NCI-H1417 (cell line): ENCODE data around the gene ACTN3.
A peak's percentile ranks its signal among the peaks of the same experiment; 100 is the strongest.

ENCODE experiments used
- DNase-seq, 3 experiments: peaks; one replicate each; lab custom pipeline; 2025; lab: John Stamatoyannopoulos, UW

The ACTN3 gene

DNA sequence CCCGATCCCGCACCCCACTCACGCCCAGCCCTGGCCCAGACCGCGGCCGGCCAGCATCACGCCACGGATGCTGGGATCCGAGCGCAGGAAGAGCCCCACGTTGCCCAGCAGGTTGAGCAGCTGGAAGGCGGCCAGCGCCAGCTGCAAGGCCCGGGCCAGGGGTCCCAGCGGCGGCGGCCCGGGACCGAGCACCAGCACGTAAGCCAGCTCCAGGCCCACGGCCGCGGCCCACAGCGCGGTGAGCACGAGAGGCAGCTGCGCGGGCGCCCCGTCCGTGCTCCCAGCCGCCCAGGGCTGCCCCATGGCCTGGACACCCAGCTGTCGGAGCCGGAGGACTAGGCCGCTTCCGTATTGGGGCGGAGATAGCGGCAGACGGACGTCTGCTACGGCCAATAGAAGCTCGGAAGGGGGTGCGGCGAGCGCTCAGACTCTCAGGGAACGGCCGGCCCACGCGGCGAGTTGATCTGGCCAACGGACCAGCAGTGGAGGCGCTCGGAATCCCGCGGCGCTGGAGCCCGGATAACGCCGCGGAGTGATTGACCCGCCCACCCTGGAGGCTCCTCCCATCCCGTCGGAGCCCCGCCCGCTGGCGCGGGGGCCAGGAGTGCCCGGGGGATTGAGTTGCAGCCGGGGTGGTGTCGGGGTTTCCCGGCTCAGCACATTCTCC, 869 bp upstream of the ACTN3 start, which contains the start of gene ZDHHC24:
Gene ZDHHC24 (minus strand): TSS at position 348 of the 667 bp plus-strand sequence. CDS start 45 bp downstream, at position 303.
- DNase-seq, result peak; percentile 96 to 98 (median 97)

DNA sequence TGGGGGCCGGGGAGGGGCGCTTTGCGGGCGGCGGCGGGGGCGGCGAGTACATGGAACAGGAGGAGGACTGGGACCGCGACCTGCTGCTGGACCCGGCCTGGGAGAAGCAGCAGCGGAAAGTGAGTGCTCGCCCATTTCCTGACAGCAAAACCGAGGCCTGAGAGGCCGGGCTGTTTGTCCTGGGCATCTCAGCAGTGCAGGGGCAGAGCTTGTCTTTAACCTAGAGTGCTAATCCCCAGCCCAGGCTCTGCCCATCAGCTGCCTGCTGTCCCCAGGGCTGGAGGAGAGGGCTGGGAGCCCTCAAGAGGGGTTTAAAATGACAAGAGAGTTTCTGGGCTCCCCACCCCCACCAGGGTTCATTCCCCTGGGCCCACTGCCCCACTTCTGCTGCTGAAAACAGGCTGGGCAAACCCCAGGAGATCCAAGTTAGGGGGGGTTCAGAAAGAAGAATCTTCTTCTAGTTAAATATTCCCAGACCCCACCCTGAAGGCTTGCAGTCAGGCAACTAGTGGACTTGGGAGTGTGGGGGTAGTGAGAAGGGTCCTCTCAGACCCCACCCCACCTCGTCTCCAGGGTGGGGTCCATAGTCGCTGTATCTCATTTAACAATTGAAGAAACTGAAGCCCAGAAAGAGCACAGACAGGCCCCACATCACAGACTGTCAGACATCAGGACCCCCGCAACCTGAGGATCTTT, 411 bp downstream of the ACTN3 start:
- DNase-seq, result no peak

DNA sequence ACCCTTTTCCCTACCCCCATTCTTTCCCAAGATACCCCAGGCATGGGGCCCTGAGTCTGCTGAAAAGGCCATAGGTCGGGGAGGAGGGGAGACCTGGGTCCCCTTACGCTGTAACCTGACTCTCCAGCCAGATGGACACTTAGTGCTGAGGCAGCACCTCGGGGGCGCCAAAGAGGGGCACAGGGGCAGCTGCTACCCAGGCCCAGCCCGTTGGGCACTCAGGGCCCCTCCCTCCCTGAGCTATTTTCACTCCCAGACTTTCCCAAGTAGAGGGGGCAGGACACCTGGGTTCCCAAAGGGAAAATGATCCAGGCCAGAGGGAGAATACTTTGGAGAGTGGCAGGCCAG, 933 bp downstream of the ACTN3 start:
- no peak for DNase-seq

DNA sequence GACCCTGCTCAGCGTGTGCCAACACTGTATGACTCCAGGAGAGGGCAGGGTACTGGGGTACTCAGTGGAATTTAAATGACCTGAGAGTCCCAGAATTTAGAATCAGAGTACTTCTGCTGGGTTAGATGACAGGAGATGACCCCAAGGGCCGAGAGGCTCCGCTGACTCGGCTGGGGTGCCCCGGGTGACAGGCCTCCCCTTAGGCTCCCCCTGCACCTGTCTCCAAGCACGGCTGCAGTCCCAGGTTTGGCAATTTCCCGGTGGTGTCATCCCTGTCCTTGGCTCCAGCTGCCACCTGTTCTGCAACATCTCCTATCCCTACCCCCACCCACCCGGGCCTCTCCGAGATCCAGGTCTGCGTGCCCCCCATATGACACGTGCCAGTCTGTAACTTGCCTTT, 1.3 kb downstream of the ACTN3 start:
- no peak for DNase-seq

DNA sequence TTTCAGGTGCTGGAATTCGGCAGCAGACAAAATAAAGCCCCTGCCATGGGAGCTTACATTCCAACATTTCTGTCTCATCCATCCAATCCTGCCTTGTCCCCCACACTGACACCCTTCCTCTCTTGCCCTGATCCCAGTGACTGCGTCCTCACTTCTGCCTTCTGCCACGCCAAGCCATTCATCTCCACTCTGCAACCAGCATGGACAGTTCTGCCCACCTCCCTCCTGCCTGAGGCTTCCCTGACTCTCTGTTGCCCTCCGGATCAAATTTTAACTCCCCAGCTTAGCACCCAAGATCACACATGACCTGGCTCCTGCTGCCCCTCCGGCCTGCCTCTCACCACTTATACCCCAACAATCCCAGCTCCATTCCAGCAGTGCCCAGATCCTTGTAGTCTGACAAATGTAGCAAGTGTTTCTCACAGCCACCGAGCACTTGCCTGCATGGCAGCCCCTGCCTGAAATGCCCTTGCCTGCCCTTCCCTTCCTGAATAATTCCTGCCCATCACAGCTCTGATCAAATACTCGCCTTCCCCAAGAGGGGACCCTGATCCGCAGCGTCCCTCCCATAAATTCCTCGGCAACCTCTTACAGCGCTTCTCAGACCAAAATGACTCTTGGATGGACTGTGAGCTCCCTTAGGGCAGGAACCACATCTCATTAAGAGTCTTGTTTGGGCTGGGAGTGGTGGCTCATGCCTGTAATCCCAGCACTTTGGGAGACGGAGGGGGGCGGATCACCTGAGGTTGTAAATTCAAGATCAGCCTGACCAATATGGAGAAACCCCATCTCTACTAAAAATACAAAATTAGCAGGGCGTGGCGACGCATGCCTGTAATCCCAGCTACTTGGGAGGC, 2.3 kb downstream of the ACTN3 start:
- no peak for DNase-seq

DNA sequence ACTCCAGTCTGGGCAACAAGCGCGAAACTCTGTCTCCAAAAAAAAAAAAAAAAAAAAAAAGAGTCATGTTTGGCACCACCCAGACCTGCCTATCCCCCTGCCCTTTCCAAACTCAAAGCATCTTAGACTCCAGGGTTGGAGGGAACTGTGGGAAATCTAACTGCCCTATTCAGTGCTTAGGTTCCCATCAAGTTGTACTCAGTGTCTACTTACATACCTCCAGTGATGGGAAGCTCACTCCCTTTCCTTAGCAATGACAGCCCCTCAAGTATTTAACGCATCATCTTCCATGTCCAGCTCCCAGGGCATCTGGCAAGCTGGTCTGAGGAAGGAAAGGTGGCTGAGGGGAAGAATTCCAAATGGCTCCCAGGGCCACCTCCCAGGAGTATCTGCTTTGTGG, 3.0 kb downstream of the ACTN3 start:
- no peak for DNase-seq

DNA sequence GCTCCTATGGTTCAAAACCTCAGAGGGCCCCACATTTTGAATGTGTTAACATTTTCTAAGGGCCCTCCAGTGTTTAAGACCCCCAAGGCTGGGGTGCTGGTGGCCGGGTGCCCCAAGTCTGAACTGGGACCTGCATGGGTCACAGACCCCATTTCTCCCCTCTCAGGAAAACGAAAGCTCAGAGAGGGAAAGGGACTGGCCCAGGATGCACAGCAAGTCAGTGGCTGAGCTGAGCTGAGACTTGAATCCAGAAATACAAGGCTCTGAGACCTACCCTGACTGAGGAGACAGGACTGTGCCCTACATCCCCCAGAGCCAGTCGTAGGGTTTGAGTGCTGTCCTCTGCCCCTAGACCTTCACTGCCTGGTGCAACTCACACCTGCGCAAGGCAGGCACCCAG, 4.2 kb downstream of the ACTN3 start:
- DNase-seq, result no peak

DNA sequence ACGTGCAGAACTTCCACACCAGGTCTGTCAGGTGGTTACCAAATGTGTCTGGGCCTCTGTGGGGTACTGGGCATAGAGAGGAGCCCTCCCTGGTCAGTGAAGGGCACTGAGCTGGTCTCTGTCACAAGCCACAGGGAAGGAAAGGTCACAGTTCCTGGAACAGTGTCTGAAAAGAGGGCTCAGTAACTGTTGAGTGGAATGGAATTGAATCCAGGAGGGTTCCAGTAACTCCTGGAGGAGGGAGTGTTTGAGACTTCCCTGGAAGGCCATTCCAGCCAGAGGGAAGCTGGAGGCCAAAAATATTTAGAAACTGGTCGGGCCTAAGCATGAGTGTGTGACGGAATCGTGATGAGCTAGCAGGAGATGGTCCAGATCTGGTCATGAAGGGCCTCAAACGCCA, 7.9 kb downstream of the ACTN3 start:
- no peak for DNase-seq

DNA sequence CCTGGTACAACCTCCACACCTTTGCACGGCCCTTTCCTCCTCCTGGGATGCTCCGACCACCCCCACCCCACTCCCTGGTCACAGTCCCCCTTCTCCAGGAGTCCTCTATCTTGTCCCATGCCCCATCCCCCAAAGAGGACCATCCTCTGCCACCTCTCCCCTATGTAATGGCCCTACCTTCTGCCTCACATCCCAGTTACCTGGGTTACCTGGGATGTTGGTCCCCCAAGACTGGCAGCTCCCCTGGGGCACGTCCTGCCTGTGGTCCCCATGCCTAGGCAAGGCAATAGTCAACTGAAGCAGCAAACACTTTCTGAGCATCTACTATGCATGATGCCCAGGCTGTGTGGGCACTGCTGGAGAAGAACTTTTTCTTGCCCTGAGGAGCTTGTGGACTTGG, 8.7 kb downstream of the ACTN3 start:
- DNase-seq, result no peak

DNA sequence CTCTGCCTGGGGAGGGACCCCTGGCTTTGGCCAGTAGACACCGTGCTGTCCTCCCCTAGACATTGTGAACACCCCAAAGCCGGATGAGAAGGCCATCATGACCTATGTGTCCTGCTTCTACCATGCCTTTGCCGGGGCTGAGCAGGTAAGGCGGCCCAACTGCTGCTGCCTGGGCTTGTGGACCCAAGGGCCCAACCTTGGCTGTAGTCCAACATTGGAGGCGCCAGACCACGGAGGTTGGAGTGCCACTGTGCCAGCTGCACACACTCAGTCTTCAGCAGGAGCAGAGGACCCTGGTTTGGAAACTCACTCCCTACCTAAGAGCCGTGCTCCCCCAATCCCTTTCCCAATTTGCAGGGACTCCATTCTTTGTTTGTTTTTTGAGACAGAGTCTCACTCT, 9.4 kb downstream of the ACTN3 start:
- peak in 2 of 3 experiments; percentile 15 to 62 for DNase-seq

DNA sequence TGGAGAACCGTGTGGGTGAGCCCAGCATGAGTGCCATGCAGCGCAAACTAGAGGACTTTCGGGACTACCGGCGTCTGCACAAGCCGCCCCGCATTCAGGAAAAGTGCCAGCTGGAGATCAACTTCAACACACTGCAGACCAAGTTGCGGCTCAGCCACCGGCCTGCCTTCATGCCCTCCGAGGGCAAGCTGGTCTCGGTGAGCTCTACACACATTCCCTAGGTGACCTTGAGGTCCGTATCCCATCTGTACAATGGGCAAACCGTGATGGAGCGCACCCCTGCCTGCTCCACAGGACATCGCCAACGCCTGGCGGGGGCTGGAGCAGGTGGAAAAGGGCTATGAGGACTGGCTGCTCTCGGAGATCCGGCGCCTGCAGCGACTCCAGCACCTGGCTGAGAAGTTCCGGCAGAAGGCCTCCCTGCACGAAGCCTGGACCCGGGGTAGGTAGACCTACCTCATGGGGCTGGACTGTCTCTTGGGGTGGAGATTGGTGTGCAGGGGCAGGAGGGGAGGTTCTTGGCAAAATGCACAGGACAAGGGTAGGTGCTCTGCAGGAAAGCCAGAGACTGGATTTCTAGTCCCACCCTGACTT, 11.1 kb downstream of the ACTN3 start:
- DNase-seq, result no peak

DNA sequence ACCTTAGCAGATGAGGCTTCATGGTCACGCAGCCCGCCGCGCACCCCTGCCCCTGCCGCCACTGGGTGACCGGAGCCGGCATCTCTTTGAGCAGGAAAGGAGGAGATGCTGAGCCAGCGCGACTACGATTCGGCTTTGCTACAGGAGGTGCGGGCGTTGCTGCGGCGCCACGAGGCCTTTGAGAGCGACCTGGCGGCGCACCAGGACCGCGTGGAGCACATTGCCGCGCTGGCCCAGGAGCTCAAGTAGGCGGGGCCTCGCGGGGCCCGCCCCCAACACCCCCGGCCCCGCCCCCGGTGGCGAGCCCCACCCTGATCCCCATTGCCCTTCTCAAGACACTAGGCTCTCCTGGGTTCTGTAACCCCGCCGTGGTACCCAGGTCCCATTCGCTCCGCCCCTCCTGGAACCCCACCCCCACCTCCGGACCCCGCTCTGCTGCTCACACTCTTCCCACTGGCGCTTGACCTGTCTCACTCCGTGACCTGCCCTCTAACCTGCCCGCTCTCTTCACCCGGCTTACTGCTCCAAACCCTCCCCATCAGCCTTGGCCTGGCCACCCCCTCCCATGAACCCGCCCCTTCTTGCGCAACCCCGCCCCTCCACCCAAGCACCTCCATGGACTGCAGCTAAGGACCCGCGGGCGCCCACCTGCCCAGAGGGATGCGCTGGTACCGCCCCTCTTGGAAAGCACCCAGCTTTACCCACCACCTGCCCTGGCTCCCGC, 12.6 kb downstream of the ACTN3 start:
- DNase-seq, result peak in 2 of 3 experiments; percentile 66 to 69

DNA sequence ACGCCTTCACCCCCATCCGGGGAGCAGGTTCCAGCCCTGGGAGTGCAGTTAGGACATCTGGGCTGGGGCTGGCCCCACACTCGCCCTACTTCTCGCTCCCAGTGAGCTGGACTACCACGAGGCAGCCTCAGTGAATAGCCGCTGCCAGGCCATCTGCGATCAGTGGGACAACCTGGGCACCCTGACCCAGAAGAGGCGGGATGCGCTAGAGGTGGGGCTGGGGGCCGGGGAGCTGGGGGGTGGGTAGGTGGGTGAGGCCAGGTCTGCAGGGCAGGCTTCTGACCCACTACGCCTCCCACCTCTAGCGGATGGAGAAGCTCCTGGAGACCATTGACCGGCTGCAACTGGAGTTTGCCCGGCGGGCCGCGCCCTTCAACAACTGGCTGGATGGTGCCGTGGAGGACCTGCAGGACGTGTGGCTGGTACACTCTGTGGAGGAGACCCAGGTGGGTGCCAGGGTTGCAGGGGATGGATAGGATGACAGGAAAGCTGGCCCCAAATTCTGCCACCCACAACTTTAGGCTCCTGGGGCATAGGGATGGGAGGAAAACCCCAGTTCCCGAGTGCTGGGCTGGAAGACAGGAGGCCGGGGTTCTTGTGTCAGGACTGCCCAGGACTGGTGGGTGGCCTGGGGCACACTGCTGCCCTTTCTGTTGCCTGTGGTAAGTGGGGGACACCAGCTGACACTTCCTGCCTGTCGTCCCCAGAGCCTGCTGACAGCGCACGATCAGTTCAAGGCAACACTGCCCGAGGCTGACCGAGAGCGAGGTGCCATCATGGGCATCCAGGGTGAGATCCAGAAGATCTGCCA, 13.4 kb downstream of the ACTN3 start:
- no peak for DNase-seq

DNA sequence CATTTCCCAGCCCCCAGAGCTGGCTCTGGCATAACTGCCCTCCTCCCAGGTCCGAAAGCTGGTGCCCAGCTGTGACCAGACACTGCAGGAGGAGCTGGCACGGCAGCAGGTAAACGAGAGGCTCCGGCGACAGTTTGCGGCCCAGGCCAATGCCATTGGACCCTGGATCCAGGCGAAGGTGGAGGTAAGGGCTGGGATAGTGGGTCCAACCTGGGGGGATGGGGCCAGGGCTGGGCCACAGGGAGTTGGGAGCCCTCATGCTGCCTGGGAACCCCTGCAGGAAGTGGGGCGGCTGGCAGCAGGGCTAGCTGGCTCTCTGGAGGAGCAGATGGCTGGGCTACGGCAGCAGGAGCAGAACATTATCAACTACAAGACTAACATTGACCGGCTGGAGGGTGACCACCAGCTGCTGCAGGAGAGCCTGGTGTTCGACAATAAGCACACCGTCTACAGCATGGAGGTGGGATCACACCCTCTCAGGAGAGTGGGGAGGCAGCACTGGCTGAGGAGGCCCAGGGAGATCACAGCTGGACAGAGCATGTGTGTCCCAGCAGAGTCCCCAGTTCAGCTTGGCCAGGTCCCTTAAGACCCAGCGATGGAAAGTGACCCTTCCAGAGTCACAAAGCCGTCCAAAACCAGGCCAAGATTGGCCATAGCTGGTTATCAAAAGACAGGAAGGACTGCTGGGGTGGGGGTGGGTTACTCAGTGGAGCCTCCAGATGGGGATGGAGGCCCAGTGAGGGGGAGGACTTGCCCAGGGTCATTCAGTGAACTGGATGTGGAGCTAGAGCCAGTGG, 14.7 kb downstream of the ACTN3 start:
- DNase-seq, result no peak

DNA sequence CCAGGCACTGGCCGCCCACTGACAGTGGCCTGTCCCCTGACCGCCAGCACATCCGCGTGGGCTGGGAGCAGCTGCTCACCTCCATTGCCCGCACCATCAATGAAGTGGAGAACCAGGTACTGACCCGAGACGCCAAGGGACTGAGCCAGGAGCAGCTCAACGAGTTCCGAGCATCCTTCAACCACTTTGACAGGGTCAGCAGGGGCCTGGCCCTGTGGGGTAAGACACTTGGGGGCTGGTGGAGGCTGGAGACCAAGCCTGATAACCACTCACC, 15.2 kb downstream of the ACTN3 start:
- no peak for DNase-seq

DNA sequence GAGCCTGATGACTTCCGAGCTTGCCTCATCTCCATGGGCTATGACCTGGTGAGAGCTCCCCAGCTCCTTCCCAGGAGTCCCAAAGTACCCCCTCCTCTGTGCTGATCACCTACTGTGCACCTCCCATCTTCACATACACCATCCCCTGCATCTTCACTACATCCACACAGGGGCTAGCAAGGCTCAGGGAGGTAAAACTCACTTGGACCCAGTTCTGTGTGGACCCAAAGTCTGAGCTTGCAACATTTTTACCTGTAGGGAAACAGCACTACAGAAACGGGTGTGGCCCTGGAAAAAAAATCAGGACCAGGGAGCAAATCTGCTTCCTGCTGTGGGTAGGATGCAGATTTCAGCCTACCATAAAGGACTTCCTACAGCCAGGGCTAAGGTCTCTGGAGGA, 15.6 kb downstream of the ACTN3 start:
- no peak for DNase-seq

DNA sequence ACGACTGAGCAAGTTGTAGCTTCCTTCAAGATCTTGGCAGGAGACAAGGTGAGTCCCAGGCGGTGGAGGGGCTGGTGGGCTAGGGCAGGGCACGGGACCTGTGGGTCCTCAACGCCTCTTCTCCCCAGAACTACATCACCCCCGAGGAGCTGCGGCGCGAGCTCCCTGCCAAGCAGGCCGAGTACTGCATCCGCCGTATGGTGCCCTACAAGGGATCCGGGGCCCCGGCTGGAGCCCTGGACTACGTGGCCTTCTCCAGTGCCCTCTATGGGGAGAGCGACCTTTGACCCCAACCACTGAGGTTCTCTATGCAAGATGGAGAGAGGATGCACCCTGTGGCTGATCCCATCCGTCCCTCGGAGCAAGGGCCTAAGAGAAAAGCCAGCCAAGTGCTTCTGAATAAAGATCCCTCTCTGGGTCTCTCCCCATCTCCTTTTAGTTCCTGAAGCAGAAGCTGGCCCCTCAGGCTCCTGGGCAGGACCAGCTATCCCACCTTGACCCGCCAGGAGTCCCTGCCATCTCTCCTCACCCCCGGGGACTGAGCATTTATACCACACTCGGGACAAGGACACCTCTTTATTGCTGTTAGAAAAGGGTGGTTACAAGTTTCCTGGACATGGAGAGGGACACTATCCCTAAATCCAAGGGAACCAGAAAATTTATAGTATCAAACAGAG, 16.3 kb downstream of the ACTN3 start:
- DNase-seq, result no peak

DNA sequence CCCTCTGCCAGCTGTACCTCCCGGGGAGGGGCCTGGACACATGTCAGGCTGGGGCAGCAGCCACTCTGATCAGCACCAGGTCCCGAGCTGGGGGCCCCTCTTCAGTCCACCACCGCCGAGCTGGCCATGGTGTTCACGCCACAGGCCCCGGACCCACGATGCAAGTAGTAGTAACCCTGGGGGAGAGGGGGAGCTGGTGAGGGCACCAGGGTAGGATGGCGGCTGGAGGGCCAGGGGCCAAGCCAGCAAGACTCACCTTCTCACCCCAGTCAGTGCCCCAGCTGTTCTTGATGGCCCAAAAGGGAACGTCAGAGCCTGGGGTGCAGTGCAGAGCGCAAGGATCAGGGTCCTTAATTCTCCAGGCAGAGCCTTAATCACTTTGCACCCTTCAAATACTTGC, 17.1 kb downstream of the ACTN3 start:
- DNase-seq, result no peak

DNA sequence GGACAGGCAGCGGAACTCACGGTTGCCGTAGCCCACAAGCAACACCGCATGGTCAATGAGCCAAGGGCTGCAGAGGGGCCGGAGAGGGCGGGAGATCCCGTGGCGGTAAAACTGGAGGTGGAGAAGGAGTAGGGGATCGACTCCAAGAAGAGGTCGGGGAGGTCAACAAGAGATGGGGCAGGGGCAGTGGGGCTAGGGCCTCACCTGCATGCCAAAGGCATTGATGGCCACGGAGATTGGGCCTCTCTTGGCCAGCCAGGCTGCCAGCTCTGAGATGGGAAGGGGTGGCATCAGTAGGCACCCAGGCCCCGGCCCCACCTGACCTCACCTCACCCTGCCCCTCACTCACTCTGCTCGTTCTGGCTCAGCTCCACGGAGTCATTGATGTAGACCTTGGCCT, 17.8 kb downstream of the ACTN3 start:
- no peak for DNase-seq

DNA sequence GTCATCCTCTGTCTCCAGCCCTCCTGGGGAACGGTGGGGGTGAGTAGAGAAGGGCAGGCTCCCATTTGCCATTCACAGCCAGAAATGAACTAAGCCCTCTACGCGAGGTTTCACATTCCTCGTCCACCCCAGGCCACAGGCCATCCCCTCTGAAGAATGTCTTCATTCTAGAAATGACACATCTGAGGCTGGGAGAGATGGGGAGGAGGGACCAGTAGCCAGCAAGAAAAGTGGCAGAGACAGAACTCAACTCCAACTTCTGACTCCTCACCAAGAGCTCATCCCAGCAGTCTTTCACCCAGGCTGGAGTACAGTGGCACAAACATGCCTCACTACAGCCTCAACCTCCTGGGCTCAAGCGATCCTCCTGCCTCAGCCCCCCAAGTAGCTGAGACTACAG, 18.3 kb downstream of the ACTN3 start:
- no peak for DNase-seq
